GM10266 (cell line): ENCODE results near the gene UBAP1L.

Experiments used
- DNase-seq: peaks from one replicate; pipeline ENCODE4 v3.0.0; 2012; ENCODE audit errors: extremely low spot score
- TF ChIP-seq, protein P1 (sequence below): IDR thresholded peaks from 2 replicates; pipeline ENCODE4 v1.5.1; 2012; ENCODE audit warnings: mild to moderate bottlenecking, low read depth; ENCODE audit not compliant: control insufficient read depth, insufficient read depth; ENCODE audit errors: missing control alignments

Gene UBAP1L

DNA sequence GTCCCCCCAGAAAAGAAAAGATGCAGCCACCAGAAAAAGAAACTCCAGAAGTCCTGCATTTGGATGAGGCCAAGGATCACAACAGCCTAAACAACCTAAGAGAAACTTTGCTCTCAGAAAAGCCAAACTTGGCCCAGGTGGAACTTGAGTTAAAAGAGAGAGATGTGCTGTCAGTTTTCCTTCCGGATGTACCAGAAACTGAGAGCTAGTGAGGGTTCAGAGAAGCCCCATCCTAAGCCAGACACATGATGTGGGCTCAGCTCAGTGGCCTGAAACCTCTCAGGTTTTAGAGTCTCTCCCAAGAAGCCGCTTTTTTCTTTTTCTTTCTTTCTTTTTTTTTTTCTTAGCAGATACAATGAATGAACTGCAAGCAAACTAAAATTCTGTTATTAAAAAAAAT lies 62.0 kb downstream of the UBAP1L start:
- TF ChIP-seq, protein P1, sequence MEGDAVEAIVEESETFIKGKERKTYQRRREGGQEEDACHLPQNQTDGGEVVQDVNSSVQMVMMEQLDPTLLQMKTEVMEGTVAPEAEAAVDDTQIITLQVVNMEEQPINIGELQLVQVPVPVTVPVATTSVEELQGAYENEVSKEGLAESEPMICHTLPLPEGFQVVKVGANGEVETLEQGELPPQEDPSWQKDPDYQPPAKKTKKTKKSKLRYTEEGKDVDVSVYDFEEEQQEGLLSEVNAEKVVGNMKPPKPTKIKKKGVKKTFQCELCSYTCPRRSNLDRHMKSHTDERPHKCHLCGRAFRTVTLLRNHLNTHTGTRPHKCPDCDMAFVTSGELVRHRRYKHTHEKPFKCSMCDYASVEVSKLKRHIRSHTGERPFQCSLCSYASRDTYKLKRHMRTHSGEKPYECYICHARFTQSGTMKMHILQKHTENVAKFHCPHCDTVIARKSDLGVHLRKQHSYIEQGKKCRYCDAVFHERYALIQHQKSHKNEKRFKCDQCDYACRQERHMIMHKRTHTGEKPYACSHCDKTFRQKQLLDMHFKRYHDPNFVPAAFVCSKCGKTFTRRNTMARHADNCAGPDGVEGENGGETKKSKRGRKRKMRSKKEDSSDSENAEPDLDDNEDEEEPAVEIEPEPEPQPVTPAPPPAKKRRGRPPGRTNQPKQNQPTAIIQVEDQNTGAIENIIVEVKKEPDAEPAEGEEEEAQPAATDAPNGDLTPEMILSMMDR, result no peak
- no peak for DNase-seq

DNA sequence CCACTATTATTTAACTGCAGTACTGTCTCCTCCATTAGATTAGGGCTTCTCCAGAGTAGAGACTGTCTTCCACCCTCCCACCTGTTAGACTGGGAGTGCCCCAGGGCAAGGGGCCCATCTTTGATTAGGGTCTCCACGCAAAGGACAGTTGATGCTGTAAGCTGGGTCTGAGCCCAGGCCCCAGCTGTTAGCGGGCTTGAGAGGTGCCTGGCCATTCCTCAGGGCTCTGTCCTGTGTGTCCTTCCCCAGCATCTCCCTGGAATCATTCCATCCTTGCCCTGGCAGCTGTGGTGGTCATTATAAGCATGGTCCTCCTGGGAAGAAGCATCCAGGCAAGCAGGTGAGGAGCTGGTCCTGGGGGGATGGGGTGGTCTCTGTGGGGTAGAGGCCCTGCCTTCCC lies 63.7 kb downstream of the UBAP1L start:
- no peak for DNase-seq
- TF ChIP-seq, protein P1, result no peak

DNA sequence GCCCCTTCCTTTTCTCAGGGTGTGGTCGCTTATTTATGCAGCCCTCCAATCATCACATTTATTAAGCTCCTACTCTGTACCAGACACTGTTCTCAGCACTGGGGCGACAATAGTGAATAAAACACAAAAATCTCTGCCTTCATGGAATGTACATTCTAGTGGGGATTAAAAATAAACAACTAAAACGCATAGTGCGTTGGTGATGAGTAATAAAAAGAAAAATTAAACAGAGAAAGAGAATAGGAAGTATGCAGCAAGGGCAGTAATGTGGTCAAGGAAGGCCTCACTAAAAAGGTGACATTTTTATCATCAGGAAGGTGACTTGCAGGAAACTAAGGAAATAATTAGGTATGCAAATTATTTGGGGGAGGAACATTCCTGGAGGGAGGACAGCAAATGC lies 64.7 kb downstream of the UBAP1L start:
- no peak for DNase-seq
- TF ChIP-seq, protein P1, result no peak

DNA sequence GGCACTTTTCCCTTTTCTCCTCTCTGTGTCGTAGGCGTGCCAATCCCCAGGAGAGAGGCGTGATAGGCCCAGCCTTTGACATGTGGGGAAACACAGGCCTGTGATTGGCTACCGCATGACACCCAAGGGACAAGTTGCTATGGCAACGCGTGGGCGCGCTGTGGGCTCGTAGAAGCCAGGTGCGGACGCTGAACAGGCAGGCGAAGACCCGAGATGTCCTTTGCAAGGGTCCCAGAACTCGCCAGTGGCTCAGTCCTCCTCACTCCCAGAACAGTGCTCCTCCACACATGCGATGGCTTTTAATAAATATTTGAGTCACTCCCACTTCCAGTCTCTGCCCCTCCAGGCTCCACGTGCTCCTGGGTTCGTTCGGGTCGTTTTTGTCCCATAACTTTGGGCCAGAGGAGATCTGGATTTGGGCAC lies 65.6 kb downstream of the UBAP1L start:
- peak; percentile 96 for DNase-seq

DNA sequence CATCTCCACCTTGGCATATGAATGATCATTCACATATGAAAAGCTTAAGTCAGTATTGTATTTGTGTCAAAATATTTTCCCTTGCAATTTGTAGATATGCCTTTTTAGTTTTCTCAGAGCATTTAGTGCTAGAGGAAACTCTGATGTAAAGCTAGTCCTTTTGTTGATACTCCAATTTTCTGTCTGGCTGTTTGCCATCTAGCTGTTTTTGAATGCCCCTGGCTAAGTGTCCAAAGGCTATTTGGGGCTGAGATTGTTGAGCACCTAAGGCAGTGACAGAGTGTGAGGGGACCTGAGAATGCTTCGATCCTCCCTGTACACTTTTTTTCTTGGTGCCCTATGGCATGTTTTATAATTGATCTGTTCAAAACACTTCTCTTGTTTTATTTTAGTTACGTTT lies 66.8 kb downstream of the UBAP1L start:
- DNase-seq, result no peak
- TF ChIP-seq, protein P1, result no peak

More for the DNA sequence above, 65.6 kb downstream of the UBAP1L start:
- TF ChIP-seq, protein P1, result no peak

DNA sequence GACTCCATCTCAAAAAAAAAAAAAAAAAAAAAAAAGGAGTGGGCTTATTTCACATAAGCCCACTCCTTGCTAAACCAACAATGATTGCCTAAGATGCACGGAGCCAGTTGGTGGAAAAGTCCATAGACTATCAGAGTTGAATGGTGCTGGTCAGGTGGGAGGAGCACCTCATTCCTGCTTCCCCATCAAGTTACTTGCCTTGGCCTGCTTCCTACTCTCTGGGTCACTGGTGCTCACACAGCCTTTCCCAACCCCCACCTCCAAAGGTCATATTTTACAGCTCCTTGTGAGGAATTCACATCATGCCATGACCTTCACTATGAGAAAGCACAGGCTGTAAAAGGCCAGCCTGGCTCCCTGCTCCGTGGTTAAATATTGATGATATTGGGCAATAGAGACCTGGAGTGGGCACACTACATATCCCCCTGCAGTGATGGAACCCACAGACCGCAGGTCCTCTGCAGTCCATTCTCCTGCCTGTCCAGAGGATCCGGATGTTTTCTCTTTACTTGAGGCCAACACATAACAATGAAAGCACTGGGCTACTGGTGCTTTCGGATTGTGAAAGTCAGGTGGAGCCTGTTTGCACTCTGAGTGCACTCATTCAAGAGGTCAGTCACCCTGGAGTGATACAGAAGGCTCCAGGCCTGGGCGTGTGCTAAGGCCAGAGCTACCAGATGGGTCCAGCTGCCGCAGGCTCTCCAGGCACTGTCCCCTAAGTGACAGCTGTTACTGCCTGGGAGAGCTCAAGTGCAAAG lies 70.1 kb downstream of the UBAP1L start, which contains the start of gene SLC51B:
TSS of gene SLC51B (plus strand) at position 664 of the 758 bp plus-strand sequence. CDS start 4,618 bp downstream, outside the sequence.
- TF ChIP-seq, protein P1, result no peak

DNA sequence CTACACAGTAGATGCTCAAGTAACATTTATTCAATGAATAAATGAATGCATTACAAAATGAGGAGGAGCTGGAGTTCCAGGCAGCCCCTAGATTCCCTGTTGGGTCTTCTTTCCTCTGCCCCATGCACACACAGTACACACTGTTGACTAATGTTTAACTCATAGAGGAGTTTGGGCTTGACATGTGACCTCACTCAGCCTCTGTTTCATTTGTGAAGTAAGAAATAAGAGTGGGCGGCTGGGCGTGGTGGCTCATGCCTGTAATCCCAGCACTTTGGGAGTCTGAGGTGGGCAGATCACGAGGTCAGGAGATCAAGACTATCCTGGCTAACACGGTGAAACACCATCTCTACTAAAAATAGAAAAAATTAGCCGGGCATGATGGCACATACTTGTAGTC lies 70.8 kb downstream of the UBAP1L start:
- DNase-seq, result peak; percentile 13

More for the DNA sequence above, 70.1 kb downstream of the UBAP1L start, which contains the start of gene SLC51B:
- DNase-seq, result no peak

DNA sequence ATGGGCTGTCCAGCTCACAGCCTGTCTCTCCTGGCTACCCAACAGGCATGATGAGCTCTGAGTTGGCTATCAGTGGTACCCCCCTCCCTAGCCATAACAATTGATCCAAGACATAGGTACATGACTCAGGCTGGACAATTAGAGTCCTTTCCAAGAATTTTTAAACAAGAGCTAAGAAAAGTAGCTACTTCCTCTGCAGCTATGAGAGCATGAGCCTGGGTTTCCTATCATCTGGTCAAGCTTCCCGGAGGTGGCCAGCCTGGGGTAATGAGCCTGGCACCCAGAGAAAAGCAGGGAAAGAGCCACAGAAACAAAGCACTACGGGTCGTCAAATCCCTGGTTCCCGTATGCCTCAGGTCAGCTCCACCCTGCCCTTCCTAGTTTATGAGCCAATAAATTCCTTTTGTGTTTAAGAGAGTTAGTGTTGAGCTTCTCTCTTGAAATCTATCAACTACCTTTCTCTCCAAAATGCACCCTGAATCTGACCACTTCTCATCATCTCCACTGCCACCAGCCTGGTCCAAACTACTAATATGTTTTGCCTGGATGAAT lies 72.1 kb downstream of the UBAP1L start:
- no peak for DNase-seq
- TF ChIP-seq, protein P1, result no peak
